DND-41 (cell line): ENCODE results near the gene GPD1L.

Experiments
- CTCF ChIP-seq: IDR thresholded peaks from 2 replicates; pipeline ENCODE4 v1.5.1; 2012; ENCODE audit warnings: borderline replicate concordance, low read length, moderate library complexity, mild to moderate bottlenecking; ENCODE audit not compliant: poor library complexity, severe bottlenecking; ENCODE audit errors: extremely low read depth
- EZH2 ChIP-seq: IDR thresholded peaks from 3 replicates; pipeline ENCODE4 v1.6.1; 2012; ENCODE audit warnings: borderline replicate concordance, low read depth, mild to moderate bottlenecking, moderate library complexity, low read length, inconsistent platforms; ENCODE audit not compliant: severe bottlenecking

GRCh38 chr3:32180141-32180784, 73.8 kb downstream of the GPD1L start:
- no peak for TF ChIP-seq EZH2
- TF ChIP-seq CTCF = no peak
